ENCODE data around the gene MRPL36.
A peak's percentile ranks its signal among the peaks of the same experiment; 100 is the strongest.

Gene MRPL36

DNA sequence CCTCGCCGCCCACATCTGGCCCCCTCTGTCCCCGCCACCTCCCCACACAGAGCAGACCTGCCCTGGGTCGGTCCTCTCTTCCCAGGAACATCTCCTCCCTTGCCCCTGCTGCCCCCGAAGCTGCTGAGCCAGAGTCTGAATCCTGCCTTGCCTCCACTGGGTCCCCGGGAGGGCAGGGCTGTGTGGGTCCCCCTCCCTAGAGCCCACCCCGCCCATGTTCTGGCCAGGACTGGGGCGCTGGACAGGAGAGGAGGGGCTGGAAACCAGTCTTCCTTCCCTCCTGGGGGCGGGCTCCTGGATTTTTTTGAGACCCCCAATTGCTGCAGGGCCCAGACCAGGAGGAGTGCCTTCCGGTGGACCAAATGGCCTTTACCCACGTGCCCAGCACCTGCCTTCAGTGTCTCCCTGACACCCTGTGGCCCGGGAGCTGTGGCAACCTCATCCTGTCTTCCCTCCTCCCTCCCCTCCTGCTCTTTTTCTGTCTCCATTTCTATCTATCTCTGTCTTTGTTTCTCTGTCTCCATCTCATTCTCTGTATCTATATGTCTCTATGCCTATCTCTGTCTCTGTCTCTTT, 12.1 kb downstream of the MRPL36 start:
- no peaks in the 10 kb centered on the region for H3K36me3 Mint-ChIP-seq (ENCODE audit: low read depth)
- H3K27me3 Mint-ChIP-seq, result no peaks in the 10 kb centered on the region
- H3K9me3 Mint-ChIP-seq, result no peaks in the 10 kb centered on the region
- no peak overlapping the region for H3K4me3 Mint-ChIP-seq
- peaks cover 65% of the 10 kb centered on the region for H3K4me1 Mint-ChIP-seq (ENCODE audit: low read depth)
- peak overlapping the region; percentile 38 for H3K27ac Mint-ChIP-seq

DNA sequence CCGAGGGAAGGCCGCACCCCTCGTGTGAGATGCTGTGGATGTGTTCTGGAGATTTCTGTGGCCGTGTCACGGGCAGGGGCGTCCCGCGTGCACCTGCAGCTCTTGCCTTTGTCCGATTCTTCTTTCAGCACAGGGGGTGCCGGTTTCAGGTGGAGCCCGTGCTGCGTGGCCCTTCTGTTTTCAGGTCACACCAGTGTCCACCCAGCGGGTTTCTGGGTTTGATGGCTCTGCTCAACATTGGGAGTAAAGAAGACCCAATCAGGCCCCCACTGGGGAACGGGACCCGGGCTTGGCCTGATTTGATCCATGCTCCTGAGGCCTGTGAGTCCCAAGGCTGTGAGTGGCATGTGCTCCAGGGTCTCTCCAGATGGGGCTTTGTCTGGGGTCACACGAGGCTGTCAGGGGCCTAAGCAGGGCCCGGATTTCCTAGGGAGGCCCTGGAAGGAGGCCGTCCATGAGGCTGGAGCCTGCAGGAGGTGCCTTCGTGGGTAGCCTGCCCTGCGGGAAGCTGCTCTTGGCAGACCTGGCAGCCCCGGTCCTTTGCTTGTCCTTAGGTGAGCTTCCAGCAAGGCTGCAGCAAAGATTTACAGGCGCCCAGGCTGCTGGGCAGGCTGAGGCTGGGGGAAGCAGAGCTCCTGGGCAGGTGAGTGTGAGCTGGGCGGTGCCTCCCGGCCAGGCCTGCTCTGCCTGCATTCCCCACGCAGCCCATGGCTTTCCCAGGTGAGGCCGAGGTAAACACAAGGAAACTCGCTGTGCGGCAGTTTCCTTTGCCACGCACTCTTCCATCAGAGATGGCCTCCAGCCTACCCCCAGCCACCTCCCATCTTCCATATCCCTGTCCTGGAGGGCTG, 12.8 kb downstream of the MRPL36 start:
- no peaks in the 10 kb centered on the region for H3K27me3 Mint-ChIP-seq
- H3K9me3 Mint-ChIP-seq, result no peaks in the 10 kb centered on the region
- H3K4me1 Mint-ChIP-seq (ENCODE audit: low read depth), result peaks cover 61% of the 10 kb centered on the region
- no peak overlapping the region for H3K27ac Mint-ChIP-seq
- no peaks in the 10 kb centered on the region for H3K36me3 Mint-ChIP-seq (ENCODE audit: low read depth)
- no peak overlapping the region for H3K4me3 Mint-ChIP-seq

- Mint-ChIP-seq H3K4me1 (ENCODE audit: low read depth) (peaks cover 52% of the 10 kb centered on the region), H3K36me3 (ENCODE audit: low read depth) (no peaks in the 10 kb centered on the region), H3K9me3 (no peaks in the 10 kb centered on the region), H3K27ac (no peak overlapping the region), H3K27me3 (no peaks in the 10 kb centered on the region), H3K4me3 (no peak overlapping the region)
Measured at GRCh38 chr5:1785984-1786383, 13.7 kb downstream of the MRPL36 start.

- no peaks in the 10 kb centered on the region for H3K27me3 Mint-ChIP-seq
- H3K36me3 Mint-ChIP-seq (ENCODE audit: low read depth), result no peaks in the 10 kb centered on the region
- H3K4me3 Mint-ChIP-seq, result no peak overlapping the region
- no peak overlapping the region for H3K27ac Mint-ChIP-seq
- peaks cover 45% of the 10 kb centered on the region for H3K4me1 Mint-ChIP-seq (ENCODE audit: low read depth)
- H3K9me3 Mint-ChIP-seq, result no peaks in the 10 kb centered on the region
Measured at GRCh38 chr5:1785062-1785461, 14.6 kb downstream of the MRPL36 start.

GRCh38 chr5:1784197-1785050, 15.2 kb downstream of the MRPL36 start:
- Mint-ChIP-seq H3K4me1 (ENCODE audit: low read depth) (peaks cover 38% of the 10 kb centered on the region), H3K36me3 (ENCODE audit: low read depth) (no peaks in the 10 kb centered on the region), H3K4me3 (no peak overlapping the region), H3K27me3 (no peaks in the 10 kb centered on the region), H3K9me3 (no peaks in the 10 kb centered on the region), H3K27ac (no peak overlapping the region)

DNA sequence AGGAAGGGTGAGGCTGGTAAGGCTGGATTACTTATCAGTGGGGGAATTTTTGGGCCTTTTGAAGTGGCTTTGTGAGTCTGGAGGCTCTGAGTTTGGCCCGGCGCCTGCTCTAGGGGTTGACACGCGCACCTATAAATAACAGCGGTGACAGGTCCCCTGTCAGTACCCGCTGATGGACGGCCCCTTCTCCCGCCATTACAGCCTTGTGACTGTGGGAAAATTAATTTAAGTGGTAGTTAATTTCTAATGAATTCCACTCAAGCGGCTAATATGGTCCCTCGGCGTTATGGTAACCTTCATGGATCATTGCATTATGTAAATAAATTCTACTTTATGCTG, 16.5 kb downstream of the MRPL36 start:
- H3K9me3 Mint-ChIP-seq, result no peaks in the 10 kb centered on the region
- no peaks in the 10 kb centered on the region for H3K27me3 Mint-ChIP-seq
- no peak overlapping the region for H3K27ac Mint-ChIP-seq
- H3K4me3 Mint-ChIP-seq, result no peak overlapping the region
- H3K36me3 Mint-ChIP-seq (ENCODE audit: low read depth), result no peaks in the 10 kb centered on the region
- H3K4me1 Mint-ChIP-seq (ENCODE audit: low read depth), result peaks cover 26% of the 10 kb centered on the region

GRCh38 chr5:1782385-1783215, 17.0 kb downstream of the MRPL36 start:
- Mint-ChIP-seq H3K27ac (no peak overlapping the region), H3K4me3 (no peak overlapping the region), H3K9me3 (no peaks in the 10 kb centered on the region), H3K4me1 (ENCODE audit: low read depth) (peaks cover 25% of the 10 kb centered on the region), H3K36me3 (ENCODE audit: low read depth) (no peaks in the 10 kb centered on the region), H3K27me3 (no peaks in the 10 kb centered on the region)

GRCh38 chr5:1781726-1782384, 17.8 kb downstream of the MRPL36 start:
- peaks cover 25% of the 10 kb centered on the region for H3K4me1 Mint-ChIP-seq (ENCODE audit: low read depth)
- no peaks in the 10 kb centered on the region for H3K9me3 Mint-ChIP-seq
- H3K36me3 Mint-ChIP-seq (ENCODE audit: low read depth), result no peaks in the 10 kb centered on the region
- H3K4me3 Mint-ChIP-seq, result no peak overlapping the region
- H3K27ac Mint-ChIP-seq, result no peak overlapping the region
- no peaks in the 10 kb centered on the region for H3K27me3 Mint-ChIP-seq

DNA sequence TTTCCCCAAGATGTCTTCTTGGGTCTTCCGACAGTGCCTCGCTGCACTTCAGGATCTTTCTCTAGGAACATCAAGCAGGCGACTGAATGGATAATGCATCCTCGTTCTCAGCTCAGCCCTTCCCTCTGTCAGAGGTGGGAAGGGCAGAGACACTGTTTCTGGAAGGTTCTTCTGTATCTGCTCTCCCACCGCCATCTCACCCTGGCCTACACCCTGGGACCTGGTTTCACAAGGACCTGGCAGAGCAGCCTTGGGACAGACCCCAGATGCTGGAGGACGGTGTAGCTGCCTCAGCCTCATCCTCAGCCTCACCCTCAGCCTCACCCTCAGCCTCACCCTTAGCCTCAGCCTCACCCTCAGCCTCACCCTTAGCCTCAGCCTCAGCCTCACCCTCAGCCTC, 18.5 kb downstream of the MRPL36 start:
- Mint-ChIP-seq H3K9me3 (no peaks in the 10 kb centered on the region), H3K4me1 (ENCODE audit: low read depth) (peaks cover 25% of the 10 kb centered on the region), H3K4me3 (no peak overlapping the region), H3K27me3 (no peaks in the 10 kb centered on the region), H3K36me3 (ENCODE audit: low read depth) (no peaks in the 10 kb centered on the region), H3K27ac (no peak overlapping the region)

- H3K27me3 Mint-ChIP-seq, result no peaks in the 10 kb centered on the region
- H3K4me1 Mint-ChIP-seq (ENCODE audit: low read depth), result peaks cover 25% of the 10 kb centered on the region
- H3K4me3 Mint-ChIP-seq, result no peak overlapping the region
- no peaks in the 10 kb centered on the region for H3K36me3 Mint-ChIP-seq (ENCODE audit: low read depth)
- H3K27ac Mint-ChIP-seq, result no peak overlapping the region
- no peaks in the 10 kb centered on the region for H3K9me3 Mint-ChIP-seq
Measured at GRCh38 chr5:1780614-1780930, 19.1 kb downstream of the MRPL36 start.

DNA sequence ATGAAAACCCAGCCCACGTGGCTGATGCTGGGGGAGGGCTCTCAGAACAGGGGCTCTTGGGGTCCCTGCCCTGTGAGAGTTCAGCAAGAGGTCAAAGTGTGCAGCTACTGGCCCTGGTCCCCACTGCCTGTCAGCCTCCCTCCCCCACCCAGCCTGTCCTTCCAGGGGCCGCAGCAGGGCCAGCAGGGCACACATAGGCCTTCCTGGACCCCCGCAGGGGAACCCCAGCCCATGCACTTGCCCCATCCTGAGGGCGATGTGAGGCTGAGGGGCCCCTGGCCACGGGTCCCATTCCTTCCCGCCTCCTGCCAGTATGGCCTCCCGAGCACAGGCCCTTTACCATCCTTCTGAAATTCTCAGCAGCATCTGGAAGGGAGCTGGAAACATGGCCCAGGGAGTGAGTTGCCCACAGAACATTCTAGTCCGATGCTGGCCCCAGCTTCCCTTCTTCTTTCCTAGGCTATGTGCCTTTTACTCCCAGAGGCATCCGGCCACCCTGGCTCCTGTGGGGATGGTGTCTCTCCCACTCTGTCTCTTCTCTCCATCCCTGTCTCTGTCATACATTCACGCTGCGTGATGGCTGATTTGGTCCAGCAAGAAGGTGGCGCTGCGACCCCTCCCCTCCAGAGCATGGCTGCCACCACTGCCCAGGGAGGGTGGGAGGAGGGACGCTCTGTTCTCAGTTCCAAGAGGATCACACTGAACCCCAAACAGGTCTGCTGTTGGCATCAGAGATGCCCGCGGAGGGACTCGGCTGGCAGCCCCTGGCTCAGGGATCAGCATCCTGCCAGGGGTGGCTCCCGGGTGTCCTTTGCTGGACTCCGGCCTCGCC, 19.6 kb downstream of the MRPL36 start:
- H3K4me1 Mint-ChIP-seq (ENCODE audit: low read depth), result peaks cover 25% of the 10 kb centered on the region
- no peaks in the 10 kb centered on the region for H3K9me3 Mint-ChIP-seq
- H3K36me3 Mint-ChIP-seq (ENCODE audit: low read depth), result no peaks in the 10 kb centered on the region
- no peaks in the 10 kb centered on the region for H3K27me3 Mint-ChIP-seq
- H3K4me3 Mint-ChIP-seq, result no peak overlapping the region
- H3K27ac Mint-ChIP-seq, result no peak overlapping the region

- no peaks in the 10 kb centered on the region for H3K9me3 Mint-ChIP-seq
- no peaks in the 10 kb centered on the region for H3K27me3 Mint-ChIP-seq
- H3K4me1 Mint-ChIP-seq (ENCODE audit: low read depth), result peaks cover 17% of the 10 kb centered on the region
- H3K4me3 Mint-ChIP-seq, result no peak overlapping the region
- no peaks in the 10 kb centered on the region for H3K36me3 Mint-ChIP-seq (ENCODE audit: low read depth)
- no peak overlapping the region for H3K27ac Mint-ChIP-seq
Measured at GRCh38 chr5:1779021-1779680, 20.5 kb downstream of the MRPL36 start.
